Effector memory CD4-positive, alpha-beta T cell (primary cell): ENCODE data around the gene KRTDAP.
"Not testable (repeated sequence)": the region's sequence is repeated elsewhere in the genome, so short reads cannot be mapped to it uniquely, and the experiment has no call there.

Experiments
- DNase-seq, 3 donors: peaks; one replicate each; pipeline ENCODE4 v3.0.0-alpha.2; 2020
- H3K27ac ChIP-seq: 2 replicates; pipeline ENCODE4 v1.7.0; 2013; ENCODE audit warnings: mild to moderate bottlenecking, low read length, moderate library complexity; ENCODE audit not compliant: insufficient read depth, poor library complexity, severe bottlenecking
- H3K27me3 ChIP-seq: replicated peaks from 2 replicates; pipeline ENCODE4 v1.7.0; 2013; ENCODE audit warnings: mild to moderate bottlenecking, low read length; ENCODE audit not compliant: insufficient read depth, control insufficient read depth, poor library complexity, severe bottlenecking
- H3K36me3 ChIP-seq: 2 replicates; pipeline ENCODE4 v1.7.0; 2013; ENCODE audit warnings: mild to moderate bottlenecking, low read length, moderate library complexity; ENCODE audit not compliant: control insufficient read depth, insufficient read depth
- H3K4me1 ChIP-seq: 2 replicates; pipeline ENCODE4 v1.7.0; 2013; ENCODE audit warnings: low read length, mild to moderate bottlenecking; ENCODE audit not compliant: control insufficient read depth, insufficient read depth, poor library complexity, severe bottlenecking
- H3K4me3 ChIP-seq: 2 replicates; pipeline ENCODE4 v1.7.0; 2013; ENCODE audit warnings: low read length, low read depth, mild to moderate bottlenecking; ENCODE audit not compliant: insufficient read depth, poor library complexity, severe bottlenecking
- H3K9me3 ChIP-seq: 2 replicates; pipeline ENCODE4 v1.7.0; 2013; ENCODE audit warnings: mild to moderate bottlenecking, low read length, moderate library complexity; ENCODE audit not compliant: control insufficient read depth

The KRTDAP gene

DNA sequence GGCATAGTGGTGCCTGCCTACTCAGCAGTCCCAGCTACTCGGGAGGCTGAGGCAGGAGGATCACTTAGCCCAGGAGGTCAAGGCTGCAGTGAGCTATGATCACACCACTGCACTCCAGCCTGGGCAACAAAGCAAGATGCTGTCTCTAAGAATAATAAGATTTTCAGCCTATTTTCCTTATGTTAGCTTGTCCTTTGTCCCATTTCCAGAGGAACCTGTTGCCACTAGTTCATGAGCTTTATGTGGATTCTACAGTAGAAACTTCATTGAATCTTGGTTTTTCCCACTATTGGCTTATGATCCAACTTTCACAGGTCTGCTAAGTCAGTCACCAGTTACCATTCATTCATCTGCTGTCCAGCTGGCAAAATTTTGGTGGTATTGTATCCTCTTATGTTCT lies 24.0 kb downstream of the KRTDAP start:
- H3K27me3 ChIP-seq: no peaks in the 10 kb centered on the region
- no peak overlapping the region for H3K4me3 ChIP-seq
- no peak overlapping the region for H3K27ac ChIP-seq
- DNase-seq: no peak
- peaks cover 19% of the 10 kb centered on the region for H3K4me1 ChIP-seq
- no peaks in the 10 kb centered on the region for H3K9me3 ChIP-seq
- H3K36me3 ChIP-seq: no peaks in the 10 kb centered on the region

GRCh38 chr19:35462956-35463355 lies 27.3 kb downstream of the KRTDAP start:
- peaks cover 23% of the 10 kb centered on the region for H3K4me1 ChIP-seq
- peak overlapping the region; percentile 13 for H3K4me3 ChIP-seq
- H3K9me3 ChIP-seq, H3K36me3 ChIP-seq, DNase-seq, H3K27me3 ChIP-seq: not testable (repeated sequence)
- peak overlapping the region; percentile 56 for H3K27ac ChIP-seq

DNA sequence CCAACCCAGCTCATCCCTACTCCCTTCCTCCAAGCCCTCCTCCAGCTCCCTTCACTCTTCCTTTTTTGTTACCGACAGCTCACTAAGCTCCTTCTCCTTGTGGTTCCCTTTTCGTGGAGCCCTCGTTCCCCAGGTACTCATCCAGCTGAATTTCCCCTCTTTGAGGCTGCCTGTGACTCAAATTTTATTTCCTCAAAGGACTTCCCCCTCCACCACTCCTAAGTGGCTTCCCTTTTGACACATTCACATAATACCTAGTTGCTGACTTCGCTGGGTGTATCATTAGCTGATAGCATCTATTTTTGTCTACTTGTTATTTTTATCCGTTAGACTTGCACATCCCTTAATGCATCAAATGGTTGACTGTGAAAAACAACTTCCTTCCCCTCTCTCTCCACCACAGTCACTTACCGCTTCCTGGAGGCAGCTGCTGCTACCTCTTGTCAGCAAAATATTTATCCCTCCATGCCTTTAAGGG lies 27.7 kb downstream of the KRTDAP start:
- Histone ChIP-seq H3K27me3 (no peaks in the 10 kb centered on the region), H3K4me3 (peak overlapping the region; percentile 13), H3K4me1 (peaks cover 23% of the 10 kb centered on the region), H3K9me3 (no peaks in the 10 kb centered on the region), H3K36me3 (no peaks in the 10 kb centered on the region), H3K27ac (peak overlapping the region; percentile 56)
- peak; percentile 48 to 56 (median 53) for DNase-seq

DNA sequence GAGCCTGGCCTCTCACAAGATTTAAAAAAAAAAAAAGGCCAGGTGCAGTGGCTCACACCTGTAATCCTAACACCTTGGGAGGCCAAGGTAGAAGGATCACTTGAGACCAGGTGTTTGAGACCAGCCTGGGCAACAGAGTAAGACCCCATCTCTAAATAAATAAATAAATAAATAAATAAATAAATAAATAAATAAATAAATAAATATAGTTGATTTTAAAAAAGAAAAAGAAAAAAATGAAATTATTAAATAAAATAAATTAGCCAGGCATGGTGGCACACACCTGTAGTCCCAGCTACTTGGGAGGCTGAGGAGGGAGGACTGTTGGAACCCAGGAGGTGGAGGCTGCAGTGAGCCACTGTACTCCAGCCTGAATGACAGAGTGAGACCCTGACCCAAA lies 28.5 kb downstream of the KRTDAP start:
- not testable (repeated sequence) for H3K36me3 ChIP-seq, H3K4me3 ChIP-seq, H3K9me3 ChIP-seq, DNase-seq, H3K27me3 ChIP-seq
- H3K27ac ChIP-seq: peak overlapping the region; percentile 56
- H3K4me1 ChIP-seq: peaks cover 23% of the 10 kb centered on the region

DNA sequence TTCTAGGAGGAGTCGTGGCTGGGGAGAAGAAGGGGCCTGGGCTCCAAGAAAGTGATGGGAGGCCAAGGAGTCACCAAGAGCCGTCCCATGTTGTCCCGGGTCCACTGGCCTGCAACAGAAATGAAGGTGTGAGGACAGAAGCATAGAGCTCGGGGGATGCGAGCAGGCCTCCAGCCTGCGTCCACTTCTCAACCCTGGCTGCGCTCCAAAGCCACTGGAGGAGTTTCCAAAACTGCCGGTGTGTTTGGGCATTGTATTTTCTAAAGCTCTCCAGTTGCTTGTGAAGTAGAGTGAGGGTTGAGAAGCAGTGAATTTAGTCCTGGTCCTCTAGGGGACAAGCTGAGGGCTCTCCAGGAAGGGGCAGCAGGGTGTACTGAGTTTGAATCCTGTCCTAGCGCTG lies 29.2 kb downstream of the KRTDAP start:
- Histone ChIP-seq H3K27ac (no peak overlapping the region), H3K4me3 (no peak overlapping the region), H3K36me3 (no peaks in the 10 kb centered on the region), H3K4me1 (peaks cover 23% of the 10 kb centered on the region), H3K27me3 (no peaks in the 10 kb centered on the region), H3K9me3 (no peaks in the 10 kb centered on the region)
- DNase-seq: no peak

DNA sequence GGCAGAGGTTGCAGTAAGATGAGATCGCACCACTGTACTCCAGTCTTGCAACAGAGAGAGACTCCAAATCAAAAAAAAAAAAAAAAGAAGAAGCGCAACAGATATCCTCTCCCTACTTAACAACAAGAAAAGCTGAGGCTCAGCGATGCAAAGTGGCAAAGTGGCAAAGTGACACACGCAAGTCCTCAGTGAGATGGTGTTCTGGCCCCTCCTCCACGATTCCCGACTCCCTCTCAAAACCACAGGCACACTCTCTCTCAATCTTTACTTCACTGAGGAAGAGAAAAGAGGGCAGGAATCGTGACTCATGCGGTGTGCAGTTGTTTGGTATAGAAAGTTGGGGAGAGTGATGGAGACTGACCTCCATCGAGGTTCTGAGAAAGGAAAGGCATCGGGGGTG lies 29.7 kb downstream of the KRTDAP start:
- Histone ChIP-seq H3K9me3 (no peaks in the 10 kb centered on the region), H3K4me3 (no peak overlapping the region), H3K4me1 (peaks cover 27% of the 10 kb centered on the region), H3K27ac (no peak overlapping the region), H3K36me3 (no peaks in the 10 kb centered on the region), H3K27me3 (no peaks in the 10 kb centered on the region)
- no peak for DNase-seq

- DNase-seq: no peak
- H3K4me1 ChIP-seq: peaks cover 30% of the 10 kb centered on the region
Observed at GRCh38 chr19:35459414-35460082, 30.7 kb downstream of the KRTDAP start.

DNA sequence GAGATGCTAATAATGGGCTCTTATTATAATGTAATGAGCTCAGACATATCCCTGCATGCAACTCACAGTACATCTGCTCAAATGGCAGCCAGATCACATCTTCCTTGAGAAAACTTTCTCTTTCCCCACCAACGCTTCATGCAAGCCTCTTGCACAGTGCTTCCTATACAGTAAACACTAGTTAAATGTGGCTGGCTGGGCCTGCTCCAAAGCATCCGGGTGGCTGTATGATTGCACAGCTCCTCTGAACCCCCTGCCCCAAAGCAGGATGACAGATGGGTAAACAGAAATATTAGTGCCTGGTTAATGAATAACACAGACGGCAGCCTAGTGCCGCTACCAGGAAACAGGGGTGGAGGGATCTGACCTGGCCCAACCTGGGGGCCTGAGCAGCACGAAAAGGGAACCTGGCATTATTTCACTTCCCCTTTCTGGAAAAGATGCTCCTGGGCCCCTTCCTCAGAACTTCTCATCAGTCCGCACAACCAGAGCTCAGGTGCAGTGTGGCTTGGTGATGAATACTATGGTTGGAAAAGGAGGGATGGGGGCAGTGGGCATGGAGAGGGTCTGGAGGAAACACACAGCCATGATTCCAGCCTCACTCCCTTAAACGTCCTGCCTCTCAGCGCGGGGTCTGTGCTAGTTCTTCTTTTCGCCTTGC lies 31.4 kb downstream of the KRTDAP start:
- H3K4me1 ChIP-seq: peaks cover 30% of the 10 kb centered on the region
- no peak for DNase-seq

More at GRCh38 chr19:35459414-35460082, 30.7 kb downstream of the KRTDAP start:
- H3K27ac ChIP-seq: no peak overlapping the region
- no peaks in the 10 kb centered on the region for H3K9me3 ChIP-seq
- no peak overlapping the region for H3K4me3 ChIP-seq
- no peaks in the 10 kb centered on the region for H3K27me3 ChIP-seq
- H3K36me3 ChIP-seq: no peaks in the 10 kb centered on the region

GRCh38 chr19:35458192-35458591 lies 32.1 kb downstream of the KRTDAP start:
- Histone ChIP-seq H3K4me3 (no peak overlapping the region), H3K9me3 (no peaks in the 10 kb centered on the region), H3K4me1 (peaks cover 25% of the 10 kb centered on the region), H3K36me3 (no peaks in the 10 kb centered on the region), H3K27ac (no peak overlapping the region), H3K27me3 (no peaks in the 10 kb centered on the region)
- no peak for DNase-seq

More for the DNA sequence above, 31.4 kb downstream of the KRTDAP start:
- Histone ChIP-seq H3K27me3 (no peaks in the 10 kb centered on the region), H3K27ac (no peak overlapping the region), H3K4me3 (no peak overlapping the region), H3K9me3 (no peaks in the 10 kb centered on the region), H3K36me3 (no peaks in the 10 kb centered on the region)

DNA sequence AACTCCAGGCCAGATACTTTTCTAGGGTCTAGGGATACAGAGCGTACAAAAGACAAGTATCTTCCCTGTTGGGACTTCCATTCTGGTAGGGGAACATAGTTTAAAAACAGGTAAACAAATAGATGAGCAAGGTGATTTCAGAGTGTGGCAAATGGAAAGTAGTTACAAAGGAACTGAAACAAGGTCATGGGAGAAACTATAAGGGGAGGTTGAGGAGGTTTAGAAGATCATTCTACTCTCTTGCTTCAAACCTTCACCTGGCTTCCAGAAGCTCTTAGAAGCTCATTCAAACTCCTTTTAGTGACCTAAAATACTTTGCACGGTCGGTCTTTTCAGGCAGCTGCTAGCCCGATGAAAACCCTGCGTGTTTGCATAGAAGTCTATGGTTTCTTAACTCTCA lies 33.1 kb downstream of the KRTDAP start:
- DNase-seq: no peak
- Histone ChIP-seq H3K36me3 (no peaks in the 10 kb centered on the region), H3K27me3 (no peaks in the 10 kb centered on the region), H3K4me1 (peaks cover 15% of the 10 kb centered on the region), H3K4me3 (no peak overlapping the region), H3K9me3 (no peaks in the 10 kb centered on the region), H3K27ac (no peak overlapping the region)
